NK-92 (cell line): Measurements from ENCODE around the gene ARFGEF3.

Experiments used
- DNase-seq: peaks from one replicate; lab custom pipeline; 2025; ENCODE audit not compliant: unreplicated experiment; lab: John Stamatoyannopoulos, UW

Gene ARFGEF3

DNA sequence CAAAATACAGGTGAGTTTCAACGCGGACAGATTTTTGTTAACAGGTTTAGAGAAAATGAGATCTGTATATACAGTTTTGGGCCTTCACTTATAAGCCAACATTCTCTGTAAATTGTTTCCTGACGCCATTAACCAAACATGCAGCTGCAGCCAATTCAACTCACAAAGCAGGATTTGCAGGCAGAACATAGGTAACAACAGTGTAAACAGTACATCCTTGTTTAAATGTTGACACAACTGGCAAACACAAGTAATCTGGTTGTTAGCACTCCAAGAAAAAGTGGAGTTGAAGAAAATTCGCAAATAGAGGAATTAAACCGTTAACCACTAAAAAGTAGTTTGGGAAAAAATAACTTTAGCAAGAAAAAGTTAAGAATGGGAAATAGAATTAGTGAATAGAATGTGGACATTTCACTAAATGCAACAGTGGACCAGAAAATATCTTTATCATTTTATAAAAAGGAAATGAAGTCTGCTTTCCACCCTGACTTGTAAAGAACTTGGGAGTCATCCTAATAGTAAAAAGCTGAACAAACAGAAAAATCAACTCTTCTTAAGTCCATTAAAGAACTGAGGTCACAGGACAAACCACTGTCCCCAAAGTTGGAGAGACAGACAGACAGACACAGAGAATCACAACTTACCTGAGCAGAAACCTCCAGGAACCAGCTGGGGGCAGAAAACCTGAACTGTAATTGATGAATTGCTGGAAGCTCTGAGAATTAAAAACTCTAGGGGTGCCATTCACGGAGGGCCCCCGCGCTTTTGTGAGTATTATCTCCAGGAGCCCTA lies 226.0 kb downstream of the ARFGEF3 start:
- no peak for DNase-seq

DNA sequence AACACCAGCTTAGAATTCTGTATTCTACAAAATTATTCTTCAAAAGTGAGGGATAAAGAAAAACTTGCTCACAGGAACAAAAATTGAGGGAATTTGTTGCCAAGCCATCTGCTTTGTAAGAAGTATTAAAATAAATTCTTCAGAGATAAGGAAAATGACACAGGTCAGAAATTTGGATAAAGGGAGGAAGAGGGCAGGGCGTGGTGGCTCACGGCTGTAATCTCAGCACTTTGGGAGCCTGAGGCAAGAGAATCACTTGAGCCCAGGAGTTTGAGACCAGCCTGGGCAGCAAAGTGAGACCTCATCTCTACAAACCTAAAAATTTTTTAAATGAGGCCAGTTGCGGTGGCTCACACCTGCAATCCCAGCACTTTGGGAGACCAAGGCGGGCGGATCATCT lies 227.8 kb downstream of the ARFGEF3 start:
- DNase-seq, result no peak
